A549 (cell line): ENCODE results near the gene BCDIN3D. TPM values are rescaled to one million over a fixed set of nuclear protein-coding genes. Genes with fewer than 3 reads are reported as not detected.

Source experiments
- ATAC-seq, 2 experiments: fragments of 200-7000 bp in 1 of 2; fragments of >200 bp in 1 of 2; cut with Nextera tagmentation in 1 of 2; cut with Tn5 transposase in 1 of 2; 3 replicates each; pipeline versions ENCODE4 v1.8.0 to v1.9.1; 2018 to 2020; ENCODE audit warnings: mild to moderate bottlenecking in 1 of 2, moderate library complexity in 1 of 2
- CTCF ChIA-PET: fragments of 300-600 bp; sonication (Branson Sonifier 250); formaldehyde crosslinking; extraction: SDS; loops from one replicate; lab custom pipeline; 2021; ENCODE audit warnings: antibody characterized with exemption, inconsistent platforms; lab: Yijun Ruan, JAX
- POLR2A ChIA-PET: fragments of 350-600 bp; formaldehyde crosslinking; extraction: SDS; loops from one replicate; lab custom pipeline; 2021; ENCODE audit warnings: antibody characterized with exemption, inconsistent platforms; lab: Yijun Ruan, JAX
- DNase-seq, 2 experiments: peaks; one replicate each; pipeline versions ENCODE4 v3.0.0 to v3.0.0-alpha.2; 2011 to 2016; ENCODE audit warnings: low read depth in 1 of 2, low spot score in 1 of 2
- FAIRE-seq: peaks from 2 replicates; lab custom pipeline; 2011; peaks lifted over from hg19 to GRCh38; lab: Jason Lieb, UNC
- H3K27ac ChIP-seq, 2 experiments: fragments of >200 bp; sonication (Bioruptor Twin); formaldehyde crosslinking; 3 replicates each; pipeline ENCODE4 v1.5.1; 2016 to 2017
- H3K4me1 ChIP-seq: fragments of >200 bp; sonication (Bioruptor Twin); formaldehyde crosslinking; 3 replicates; pipeline ENCODE4 v1.6.1; 2016
- H3K4me2 ChIP-seq: fragments of >200 bp; sonication (Bioruptor Twin); formaldehyde crosslinking; 3 replicates; pipeline ENCODE4 v1.6.1; 2016
- H3K4me3 ChIP-seq: fragments of >200 bp; sonication (Bioruptor Twin); formaldehyde crosslinking; 3 replicates; pipeline ENCODE4 v1.5.1; 2016
- H3K9me3 ChIP-seq: fragments of >200 bp; sonication (Bioruptor Twin); formaldehyde crosslinking; 3 replicates; pipeline ENCODE4 v1.6.1; 2016
- CBX2 ChIP-seq: fragments of 200-600 bp; sonication (generic); IDR thresholded peaks from 2 replicates; pipeline ENCODE4 v1.6.1; 2016; ENCODE audit warnings: low read depth, mild to moderate bottlenecking, borderline replicate concordance
- CBX8 ChIP-seq: fragments of 200-600 bp; sonication (generic); IDR thresholded peaks from 2 replicates; pipeline ENCODE4 v1.6.1; 2016
- CHD2 ChIP-seq: fragments of 150-350 bp; IDR thresholded peaks from 2 replicates; pipeline ENCODE4 v1.6.1; 2014; ENCODE audit warnings: low read length; ENCODE audit not compliant: partially characterized antibody
- ESRRA ChIP-seq: fragments of 150-350 bp; IDR thresholded peaks from 2 replicates; pipeline ENCODE4 v1.6.1; 2014; ENCODE audit warnings: mild to moderate bottlenecking, low read length, borderline replicate concordance
- FOSB ChIP-seq: fragments of 250-450 bp; sonication (Bioruptor Pico); IDR thresholded peaks from 2 replicates; pipeline ENCODE4 v1.5.0; 2020; ENCODE audit warnings: mild to moderate bottlenecking, moderate library complexity
- GATA3 ChIP-seq: IDR thresholded peaks from 2 replicates; pipeline ENCODE4 v1.6.1; 2012; ENCODE audit warnings: borderline replicate concordance
- HOXB13 ChIP-seq: fragments of 250-450 bp; sonication (Bioruptor Pico); IDR thresholded peaks from 2 replicates; pipeline ENCODE4 v1.5.0; 2020; ENCODE audit warnings: low read depth, mild to moderate bottlenecking, moderate library complexity
- HOXB5 ChIP-seq: fragments of 250-450 bp; sonication (Bioruptor Pico); IDR thresholded peaks from 2 replicates; pipeline ENCODE4 v1.5.0; 2020; ENCODE audit warnings: mild to moderate bottlenecking, moderate library complexity
- MAFK ChIP-seq: fragments of 450-650 bp; IDR thresholded peaks from 2 replicates; pipeline ENCODE4 v1.6.1; 2014; ENCODE audit not compliant: partially characterized antibody
- MAZ ChIP-seq: fragments of 150-350 bp; IDR thresholded peaks from 2 replicates; pipeline ENCODE4 v1.6.1; 2014; ENCODE audit warnings: antibody characterized with exemption, low read depth, low read length, borderline replicate concordance
- NFE2L2 ChIP-seq: fragments of 150-350 bp; conservative IDR thresholded peaks from 2 replicates; pipeline ENCODE4 v1.6.1; 2014; ENCODE audit warnings: low read length
- NR3C1 ChIP-seq: fragments of >200 bp; sonication (Bioruptor Twin); formaldehyde crosslinking; IDR thresholded peaks from 3 replicates; pipeline ENCODE4 v1.6.1; 2017
- PHF8 ChIP-seq: fragments of 200-600 bp; sonication (generic); IDR thresholded peaks from 2 replicates; pipeline ENCODE4 v1.6.1; 2016; ENCODE audit warnings: low read depth, mild to moderate bottlenecking, antibody characterized with exemption, moderate library complexity, borderline replicate concordance
- POLR2AphosphoS2 ChIP-seq: conservative IDR thresholded peaks from 2 replicates; pipeline ENCODE4 v1.6.1; 2012; ENCODE audit warnings: low read length, improper control_type of control experiment, inconsistent platforms
- RARB ChIP-seq: fragments of 250-450 bp; sonication (Bioruptor Pico); IDR thresholded peaks from 2 replicates; pipeline ENCODE4 v1.8.0; 2021; ENCODE audit warnings: mild to moderate bottlenecking, moderate library complexity
- RCOR1 ChIP-seq: fragments of 150-350 bp; IDR thresholded peaks from 2 replicates; pipeline ENCODE4 v1.6.1; 2014; ENCODE audit warnings: antibody characterized with exemption, low read length, low read depth
- RFX5 ChIP-seq: fragments of 450-650 bp; IDR thresholded peaks from 2 replicates; pipeline ENCODE4 v1.7.1; 2014; ENCODE audit warnings: antibody characterized with exemption, mild to moderate bottlenecking, moderate library complexity
- RNF2 ChIP-seq: fragments of 200-600 bp; sonication (generic); IDR thresholded peaks from 2 replicates; pipeline ENCODE4 v1.6.1; 2016; ENCODE audit warnings: low read depth, mild to moderate bottlenecking, antibody characterized with exemption, moderate library complexity, borderline replicate concordance
- WGBS: methylation state at CpG from one replicate; pipeline ENCODE4 v1.1.6; 2017; ENCODE audit errors: missing lambda C conversion rate; 5-methylcytosine and 5-hydroxymethylcytosine counted together
- polyA plus RNA-seq, 4 experiments: library from polyadenylated mRNA; depleted of rRNA in 3 of 4; stranded (reverse); fragments of >200 nt; fragmentation: RNase III in 1 of 4; extraction: RNeasy Plus Mini Kit Qiagen cat#74134 plus additional on column Dnase treatment in 1 of 4; gene quantifications; 2 replicates in 3 of 4; 3 replicates in 1 of 4; pipeline ENCODE4 v1.2.3, GENCODE V29; 2011 to 2017
- TF ChIP-seq, protein P1 (sequence below): fragments of 250-450 bp; sonication (Bioruptor Pico); IDR thresholded peaks from 2 replicates; pipeline ENCODE4 v1.5.0; 2020; ENCODE audit warnings: low read depth, mild to moderate bottlenecking, moderate library complexity
- TF ChIP-seq, protein P2 (sequence below): fragments of >200 bp; sonication (Bioruptor Twin); formaldehyde crosslinking; IDR thresholded peaks from 3 replicates; pipeline ENCODE4 v1.5.1; 2016
- TF ChIP-seq, protein P3 (sequence below): fragments of 150-350 bp; IDR thresholded peaks from 2 replicates; pipeline ENCODE4 v1.6.1; 2014; ENCODE audit warnings: low read depth, mild to moderate bottlenecking, low read length

BCDIN3D gene
- polyA plus RNA-seq, 2 of the 4 experiments (the other 2 are of a cell fraction), result 4.2 to 5.8 TPM

DNA sequence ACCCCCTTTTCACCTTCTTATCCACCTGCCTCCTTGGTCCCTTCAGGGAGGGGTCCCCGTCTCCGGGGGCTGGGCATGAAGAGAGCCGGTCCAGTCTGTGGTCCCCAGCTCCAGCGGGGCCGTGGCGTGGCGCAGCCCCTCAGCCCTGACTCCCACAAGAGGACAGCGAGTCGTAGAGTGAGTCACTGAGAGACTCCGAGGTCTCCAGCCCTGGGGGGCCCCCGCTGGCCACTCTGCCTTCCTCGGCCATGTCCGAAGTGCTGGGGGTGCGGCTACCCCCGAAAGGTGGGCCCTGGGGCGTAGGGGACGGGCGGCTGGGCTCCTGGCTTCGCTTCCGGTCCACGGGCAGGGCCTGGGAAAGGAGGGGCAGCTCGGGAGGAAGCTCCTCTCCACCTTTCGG is 51.2 kb downstream of the BCDIN3D start:
- Histone ChIP-seq H3K4me2 (no peak overlapping the region), H3K4me1 (no peaks in the 10 kb centered on the region), H3K4me3 (no peak overlapping the region), H3K27ac (no peak overlapping the region), H3K9me3 (peaks cover 2% of the 10 kb centered on the region; the same call in 1 of the 3 replicates)
- ChIA-PET CTCF (interaction anchor here (1.1 to 1.3 kb wide), 3 partner anchors 10 to 155 kb away, joined by 3 to 4 read pairs (median 4); no protein-coding TSS in a partner anchor), POLR2A (no interaction called here)
- 86% methylated on average over 23 of the region's 23 CpGs for WGBS
- no peak for FAIRE-seq
- no peak for DNase-seq
- no peak for ATAC-seq
- TF ChIP-seq RNF2 (no peak), ESRRA (no peak), RARB (CRISPR knock-in tag) (no peak), MAZ (no peak), RFX5 (no peak), HOXB5 (CRISPR knock-in tag) (no peak), FOSB (CRISPR knock-in tag) (no peak), NFE2L2 (no peak), CBX8 (no peak)

DNA sequence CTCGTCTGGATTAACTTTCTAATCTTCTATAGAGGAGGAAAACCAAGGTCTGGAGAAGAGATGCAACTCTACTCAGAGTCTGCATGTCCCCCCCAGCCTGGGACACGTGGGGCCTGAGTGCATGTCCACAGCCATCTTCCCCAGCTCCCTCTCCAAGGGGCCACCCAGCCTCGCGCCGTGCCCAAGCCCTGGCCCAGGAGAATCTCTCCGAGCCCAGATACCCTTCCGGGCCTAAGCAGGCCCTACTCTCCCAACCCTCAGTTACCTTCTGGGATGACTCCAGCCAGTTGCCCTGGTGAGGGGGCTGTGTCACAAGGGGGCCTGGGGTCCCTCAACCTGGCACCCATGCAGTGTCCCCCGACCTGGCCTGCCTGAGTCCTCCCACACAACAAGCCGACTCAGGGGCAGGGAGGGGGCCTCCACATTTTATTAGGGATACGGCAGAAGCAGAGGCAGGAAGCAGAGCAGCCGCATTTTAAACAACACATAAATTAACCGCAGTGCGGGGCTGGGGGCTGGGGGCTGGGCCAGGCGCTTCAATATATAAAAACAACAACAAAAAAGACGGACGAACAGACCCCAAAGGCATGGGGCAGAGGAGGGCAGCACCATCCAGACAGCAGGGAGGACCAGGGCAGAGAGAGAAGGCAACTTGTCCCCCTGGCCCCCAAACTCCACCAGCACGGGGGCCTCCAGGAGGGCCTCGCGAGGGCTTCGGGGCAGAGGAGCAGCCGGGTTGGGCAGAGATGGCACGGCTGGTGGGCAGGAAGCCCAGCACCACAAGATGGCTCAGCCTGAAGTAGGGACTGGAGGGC is 52.0 kb downstream of the BCDIN3D start:
- no peak for TF ChIP-seq POLR2AphosphoS2
- TF ChIP-seq MAFK, result no peak
- TF ChIP-seq, protein P1, sequence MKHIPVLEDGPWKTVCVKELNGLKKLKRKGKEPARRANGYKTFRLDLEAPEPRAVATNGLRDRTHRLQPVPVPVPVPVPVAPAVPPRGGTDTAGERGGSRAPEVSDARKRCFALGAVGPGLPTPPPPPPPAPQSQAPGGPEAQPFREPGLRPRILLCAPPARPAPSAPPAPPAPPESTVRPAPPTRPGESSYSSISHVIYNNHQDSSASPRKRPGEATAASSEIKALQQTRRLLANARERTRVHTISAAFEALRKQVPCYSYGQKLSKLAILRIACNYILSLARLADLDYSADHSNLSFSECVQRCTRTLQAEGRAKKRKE (CRISPR knock-in tag), result no peak
- TF ChIP-seq CHD2, result no peak
- TF ChIP-seq CBX2, result no peak
- no peak for TF ChIP-seq GATA3
- TF ChIP-seq, protein P2, sequence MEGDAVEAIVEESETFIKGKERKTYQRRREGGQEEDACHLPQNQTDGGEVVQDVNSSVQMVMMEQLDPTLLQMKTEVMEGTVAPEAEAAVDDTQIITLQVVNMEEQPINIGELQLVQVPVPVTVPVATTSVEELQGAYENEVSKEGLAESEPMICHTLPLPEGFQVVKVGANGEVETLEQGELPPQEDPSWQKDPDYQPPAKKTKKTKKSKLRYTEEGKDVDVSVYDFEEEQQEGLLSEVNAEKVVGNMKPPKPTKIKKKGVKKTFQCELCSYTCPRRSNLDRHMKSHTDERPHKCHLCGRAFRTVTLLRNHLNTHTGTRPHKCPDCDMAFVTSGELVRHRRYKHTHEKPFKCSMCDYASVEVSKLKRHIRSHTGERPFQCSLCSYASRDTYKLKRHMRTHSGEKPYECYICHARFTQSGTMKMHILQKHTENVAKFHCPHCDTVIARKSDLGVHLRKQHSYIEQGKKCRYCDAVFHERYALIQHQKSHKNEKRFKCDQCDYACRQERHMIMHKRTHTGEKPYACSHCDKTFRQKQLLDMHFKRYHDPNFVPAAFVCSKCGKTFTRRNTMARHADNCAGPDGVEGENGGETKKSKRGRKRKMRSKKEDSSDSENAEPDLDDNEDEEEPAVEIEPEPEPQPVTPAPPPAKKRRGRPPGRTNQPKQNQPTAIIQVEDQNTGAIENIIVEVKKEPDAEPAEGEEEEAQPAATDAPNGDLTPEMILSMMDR, result no peak
- TF ChIP-seq RCOR1, result no peak
- TF ChIP-seq NR3C1, result no peak
- no peak for TF ChIP-seq PHF8
- TF ChIP-seq HOXB13, result no peak
- TF ChIP-seq, protein P3, sequence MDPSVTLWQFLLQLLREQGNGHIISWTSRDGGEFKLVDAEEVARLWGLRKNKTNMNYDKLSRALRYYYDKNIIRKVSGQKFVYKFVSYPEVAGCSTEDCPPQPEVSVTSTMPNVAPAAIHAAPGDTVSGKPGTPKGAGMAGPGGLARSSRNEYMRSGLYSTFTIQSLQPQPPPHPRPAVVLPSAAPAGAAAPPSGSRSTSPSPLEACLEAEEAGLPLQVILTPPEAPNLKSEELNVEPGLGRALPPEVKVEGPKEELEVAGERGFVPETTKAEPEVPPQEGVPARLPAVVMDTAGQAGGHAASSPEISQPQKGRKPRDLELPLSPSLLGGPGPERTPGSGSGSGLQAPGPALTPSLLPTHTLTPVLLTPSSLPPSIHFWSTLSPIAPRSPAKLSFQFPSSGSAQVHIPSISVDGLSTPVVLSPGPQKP, result no peak
- H3K4me2 ChIP-seq, result no peak overlapping the region
- ATAC-seq (no peak), DNase-seq (no peak), FAIRE-seq (no peak)
- ChIA-PET POLR2A (no interaction called here), CTCF (interaction anchor here (0.7 kb wide), 1 partner anchor 217 kb away, joined by 3 read pairs; no protein-coding TSS in a partner anchor)
- H3K9me3 ChIP-seq, result peaks cover 2% of the 10 kb centered on the region; the same call in 1 of the 3 replicates
- no peak overlapping the region for H3K27ac ChIP-seq
- H3K4me1 ChIP-seq, result no peaks in the 10 kb centered on the region
- no peak overlapping the region for H3K4me3 ChIP-seq
- 88% methylated on average over 22 of the region's 22 CpGs for WGBS
